ENCODE data around the gene GSE1.

GSE1 gene

GRCh38 chr16:85609539-85609938, 3.6 kb upstream of the GSE1 start:
- no peak overlapping the region for H3K4me3 ChIP-seq (ENCODE audit: control insufficient read depth in 1 of 7, extremely low read depth in 1 of 7, insufficient read depth in 4 of 7, low read depth in 2 of 7, low read length in 6 of 7)
- H3K27me3 ChIP-seq (replicated peaks in 2 of 5; ENCODE audit: control insufficient read depth in 4 of 5, insufficient read depth in 5 of 5, low read length in 4 of 5), result peaks cover 0 to 2% (median 0%) of the 10 kb centered on the region in 5 experiments
- no peaks in the 10 kb centered on the region for H3K9me3 ChIP-seq (ENCODE audit: control extremely low read depth in 1 of 5, control insufficient read depth in 4 of 5, insufficient read depth in 2 of 5, low read depth in 1 of 5, low read length in 4 of 5)
- peaks cover 0 to 4% (median 0%) of the 10 kb centered on the region in 4 experiments for H3K36me3 ChIP-seq (ENCODE audit: control insufficient read depth in 4 of 4, insufficient read depth in 4 of 4, low read length in 3 of 4)
- ChIA-PET CTCF (interaction anchor here (0.7 to 3.6 kb wide), 47 partner anchors 10 to 281 kb away, joined by 3 to 29 read pairs (median 4); no protein-coding TSS in a partner anchor), POLR2A (interaction anchor here (0.6 to 2.5 kb wide), 3 partner anchors 55 to 210 kb away, joined by 3 to 13 read pairs (median 5); no protein-coding TSS in a partner anchor)
- H3K27ac ChIP-seq (ENCODE audit: insufficient read depth in 1 of 2, low read depth in 1 of 2, low read length in 2 of 2, poor library complexity in 1 of 2, severe bottlenecking in 2 of 2), result no peak overlapping the region
- 100% methylated on average over 3 of the region's 7 CpGs for WGBS (ENCODE audit: insufficient coverage)
- H3K4me1 ChIP-seq (ENCODE audit: control extremely low read depth in 1 of 4, control insufficient read depth in 4 of 4, insufficient read depth in 4 of 4, low read length in 3 of 4), result peaks cover 0 to 70% (median 54%) of the 10 kb centered on the region in 4 experiments
- DNase-seq, result no peak

DNA sequence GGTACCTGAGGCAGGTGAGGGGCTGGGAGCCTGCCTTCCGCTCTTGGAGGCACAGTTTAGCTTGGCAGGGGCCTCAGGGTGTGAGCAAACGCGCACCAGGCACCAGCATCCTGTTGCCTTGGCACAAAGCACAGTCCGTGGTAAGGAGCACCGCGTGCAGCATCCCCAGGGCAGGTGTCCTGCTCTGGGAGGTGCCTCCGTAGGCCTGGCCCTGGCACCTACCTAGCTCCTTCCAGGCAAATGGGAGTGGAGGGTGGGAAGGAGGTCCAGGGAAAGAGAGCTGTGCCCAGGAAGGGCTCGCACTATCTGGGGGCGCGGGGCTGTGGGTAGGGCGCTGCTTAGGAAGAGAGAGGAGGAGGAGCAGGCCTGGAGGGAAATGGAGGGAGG, 3.1 kb upstream of the GSE1 start:
- Histone ChIP-seq H3K4me3 (ENCODE audit: control insufficient read depth in 1 of 7, extremely low read depth in 1 of 7, insufficient read depth in 4 of 7, low read depth in 2 of 7, low read length in 6 of 7) (peak overlapping the region in 3 of 7 experiments; percentile 33 to 74 (median 48)), H3K27ac (ENCODE audit: insufficient read depth in 1 of 2, low read depth in 1 of 2, low read length in 2 of 2, poor library complexity in 1 of 2, severe bottlenecking in 2 of 2) (no peak overlapping the region), H3K27me3 (replicated peaks in 2 of 5; ENCODE audit: control insufficient read depth in 4 of 5, insufficient read depth in 5 of 5, low read length in 4 of 5) (peaks cover 0 to 2% (median 0%) of the 10 kb centered on the region in 5 experiments), H3K4me1 (ENCODE audit: control extremely low read depth in 1 of 4, control insufficient read depth in 4 of 4, insufficient read depth in 4 of 4, low read length in 3 of 4) (peaks cover 0 to 73% (median 58%) of the 10 kb centered on the region in 4 experiments), H3K36me3 (ENCODE audit: control insufficient read depth in 4 of 4, insufficient read depth in 4 of 4, low read length in 3 of 4) (peaks cover 0 to 4% (median 2%) of the 10 kb centered on the region in 4 experiments), H3K9me3 (ENCODE audit: control extremely low read depth in 1 of 5, control insufficient read depth in 4 of 5, insufficient read depth in 2 of 5, low read depth in 1 of 5, low read length in 4 of 5) (no peaks in the 10 kb centered on the region)
- peak in 1 of 3 donors; percentile 50 for DNase-seq
- 35% methylated on average over 9 of the region's 11 CpGs for WGBS (ENCODE audit: insufficient coverage)
- ChIA-PET POLR2A (interaction anchor here (2.5 kb wide), 1 partner anchor 56 kb away, joined by 13 read pairs; no protein-coding TSS in a partner anchor), CTCF (interaction anchor here (0.7 to 3.6 kb wide), 48 partner anchors 10 to 281 kb away, joined by 3 to 29 read pairs (median 4); no protein-coding TSS in a partner anchor)

DNA sequence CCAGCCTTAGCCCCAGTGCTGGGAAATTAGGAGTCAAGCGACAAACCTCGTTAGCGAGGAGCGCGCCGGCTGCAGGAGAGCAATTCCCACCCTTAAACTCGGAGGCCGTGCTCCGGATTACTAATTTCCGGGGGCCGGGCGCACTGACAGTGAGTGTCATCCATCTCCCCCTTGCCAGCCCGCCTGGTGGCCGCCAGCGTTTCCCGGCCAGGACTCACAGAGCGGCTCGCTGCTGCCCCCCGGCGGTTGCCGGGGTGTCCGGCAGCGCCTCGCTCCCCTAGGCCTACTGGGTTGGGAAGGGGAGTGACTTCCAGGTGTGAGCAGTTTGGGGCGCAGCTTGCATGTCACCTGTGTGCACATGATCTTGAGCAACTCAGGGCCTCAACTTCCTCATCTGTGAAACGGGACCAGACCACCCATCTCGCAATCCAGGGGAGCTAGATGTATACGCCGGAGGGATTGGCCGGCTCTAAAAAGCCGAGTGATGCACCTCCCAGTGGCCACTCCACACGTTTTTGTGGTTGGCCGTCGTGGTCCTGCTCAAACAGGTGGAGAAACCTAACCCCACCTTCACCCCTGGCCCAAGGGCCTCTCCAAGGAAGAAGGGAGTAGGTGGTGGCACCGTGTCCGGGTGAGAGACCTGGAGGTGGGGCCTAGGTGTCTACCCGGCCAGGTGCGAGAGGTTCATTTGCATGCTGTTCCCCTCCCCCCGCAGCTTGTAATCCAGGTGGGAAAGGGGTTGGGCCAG, 2.5 kb upstream of the GSE1 start:
- peak overlapping the region; percentile 23 to 71 for H3K27ac ChIP-seq (ENCODE audit: insufficient read depth in 1 of 2, low read depth in 1 of 2, low read length in 2 of 2, poor library complexity in 1 of 2, severe bottlenecking in 2 of 2)
- no peaks in the 10 kb centered on the region for H3K27me3 ChIP-seq (replicated peaks in 2 of 5; ENCODE audit: control insufficient read depth in 4 of 5, insufficient read depth in 5 of 5, low read length in 4 of 5)
- no peaks in the 10 kb centered on the region for H3K9me3 ChIP-seq (ENCODE audit: control extremely low read depth in 1 of 5, control insufficient read depth in 4 of 5, insufficient read depth in 2 of 5, low read depth in 1 of 5, low read length in 4 of 5)
- WGBS (ENCODE audit: insufficient coverage), result 1% methylated on average over 35 of the region's 39 CpGs
- POLR2A ChIA-PET, result interaction anchor here (1.2 to 2.5 kb wide), 3 partner anchors 53 to 187 kb away, joined by 3 to 13 read pairs (median 6); no protein-coding TSS in a partner anchor
- peaks cover 2 to 73% (median 60%) of the 10 kb centered on the region in 4 experiments for H3K4me1 ChIP-seq (ENCODE audit: control extremely low read depth in 1 of 4, control insufficient read depth in 4 of 4, insufficient read depth in 4 of 4, low read length in 3 of 4)
- H3K36me3 ChIP-seq (ENCODE audit: control insufficient read depth in 4 of 4, insufficient read depth in 4 of 4, low read length in 3 of 4), result peaks cover 0 to 4% (median 3%) of the 10 kb centered on the region in 4 experiments
- CTCF ChIA-PET, result interaction anchor here (0.6 to 3.6 kb wide), 42 partner anchors 11 to 282 kb away, joined by 3 to 29 read pairs (median 4); no protein-coding TSS in a partner anchor
- DNase-seq, result peak; percentile 84 to 88 (median 86)
- peak overlapping the region in 5 of 7 experiments; percentile 36 to 85 (median 65) for H3K4me3 ChIP-seq (ENCODE audit: control insufficient read depth in 1 of 7, extremely low read depth in 1 of 7, insufficient read depth in 4 of 7, low read depth in 2 of 7, low read length in 6 of 7)

DNA sequence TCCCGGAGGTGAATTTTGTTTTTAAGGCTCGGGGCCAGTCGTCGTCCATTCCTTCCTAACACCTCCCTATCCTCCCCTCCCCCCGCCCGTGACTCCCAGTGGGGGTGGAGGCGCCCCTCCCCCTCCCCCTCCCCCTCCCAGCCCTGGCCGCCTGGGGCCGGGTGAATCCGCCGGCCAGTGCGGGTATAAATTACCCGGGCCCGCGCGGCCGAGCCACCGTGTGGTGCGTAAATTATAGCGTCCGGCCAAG, 2.0 kb upstream of the GSE1 start:
- H3K36me3 ChIP-seq (ENCODE audit: control insufficient read depth in 4 of 4, insufficient read depth in 4 of 4, low read length in 3 of 4), result peaks cover 0 to 4% (median 3%) of the 10 kb centered on the region in 4 experiments
- peaks cover 4 to 73% (median 62%) of the 10 kb centered on the region in 4 experiments for H3K4me1 ChIP-seq (ENCODE audit: control extremely low read depth in 1 of 4, control insufficient read depth in 4 of 4, insufficient read depth in 4 of 4, low read length in 3 of 4)
- DNase-seq, result no peak
- H3K27ac ChIP-seq (ENCODE audit: insufficient read depth in 1 of 2, low read depth in 1 of 2, low read length in 2 of 2, poor library complexity in 1 of 2, severe bottlenecking in 2 of 2), result peak overlapping the region; percentile 23 to 71
- ChIA-PET POLR2A (interaction anchor here (1.2 to 4.2 kb wide), 4 partner anchors 54 to 187 kb away, joined by 3 to 26 read pairs (median 10); no protein-coding TSS in a partner anchor), CTCF (interaction anchor here (0.6 to 3.6 kb wide), 28 partner anchors 11 to 282 kb away, joined by 3 to 29 read pairs (median 4); no protein-coding TSS in a partner anchor)
- H3K9me3 ChIP-seq (ENCODE audit: control extremely low read depth in 1 of 5, control insufficient read depth in 4 of 5, insufficient read depth in 2 of 5, low read depth in 1 of 5, low read length in 4 of 5), result no peaks in the 10 kb centered on the region
- no peaks in the 10 kb centered on the region for H3K27me3 ChIP-seq (replicated peaks in 2 of 5; ENCODE audit: control insufficient read depth in 4 of 5, insufficient read depth in 5 of 5, low read length in 4 of 5)
- peak overlapping the region; percentile 5 to 85 (median 74) for H3K4me3 ChIP-seq (ENCODE audit: control insufficient read depth in 1 of 7, extremely low read depth in 1 of 7, insufficient read depth in 4 of 7, low read depth in 2 of 7, low read length in 6 of 7)
- 0% methylated on average over 8 of the region's 21 CpGs for WGBS (ENCODE audit: insufficient coverage)

DNA sequence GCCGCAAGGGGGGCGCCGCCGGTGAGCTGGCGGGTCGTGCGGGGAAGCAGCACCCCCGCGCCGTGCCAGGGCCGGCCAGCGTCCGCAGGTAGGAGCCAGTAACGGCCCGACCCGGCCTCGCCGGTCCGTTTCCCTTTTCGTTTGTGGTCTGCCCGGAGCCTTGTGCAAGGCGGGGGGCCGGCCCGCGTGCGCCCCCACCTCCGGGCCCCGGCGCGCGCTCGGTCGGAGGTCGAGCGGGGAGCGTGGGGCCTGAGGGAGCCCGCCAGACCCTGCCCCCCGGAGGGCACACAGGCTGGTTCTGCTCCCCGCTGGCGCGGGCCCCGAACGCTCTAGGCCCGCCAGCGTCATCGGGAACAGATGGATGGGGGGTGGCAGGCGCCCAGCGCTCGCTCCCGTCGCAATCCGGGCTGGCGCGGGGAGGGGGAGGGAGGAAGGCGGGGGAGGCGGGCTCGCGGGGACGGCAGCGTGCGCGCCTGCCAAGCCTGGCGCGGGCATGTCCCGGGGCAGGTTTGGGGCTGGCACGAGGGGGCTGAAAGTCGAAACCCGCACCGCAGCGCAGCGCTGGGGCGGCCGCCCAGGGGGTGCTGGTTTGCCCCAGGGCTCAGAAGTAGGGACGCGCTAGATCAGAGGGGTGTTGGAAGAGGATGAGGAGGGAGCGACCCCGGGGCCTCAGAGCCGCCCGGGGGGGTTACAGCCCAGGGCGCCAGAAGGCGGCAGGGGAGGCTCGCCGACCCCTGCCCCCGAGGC, 1.5 kb upstream of the GSE1 start:
- H3K4me3 ChIP-seq (ENCODE audit: control insufficient read depth in 1 of 7, extremely low read depth in 1 of 7, insufficient read depth in 4 of 7, low read depth in 2 of 7, low read length in 6 of 7), result peak overlapping the region; percentile 5 to 85 (median 74)
- DNase-seq, result peak; percentile 82 to 91 (median 90)
- ChIA-PET POLR2A (interaction anchor here (1.2 to 4.2 kb wide), 3 partner anchors 54 to 188 kb away, joined by 3 to 26 read pairs (median 6); no protein-coding TSS in a partner anchor), CTCF (interaction anchor here (0.9 to 3.6 kb wide), 12 partner anchors 16 to 193 kb away, joined by 3 to 29 read pairs (median 4); no protein-coding TSS in a partner anchor)
- no peaks in the 10 kb centered on the region for H3K27me3 ChIP-seq (replicated peaks in 2 of 5; ENCODE audit: control insufficient read depth in 4 of 5, insufficient read depth in 5 of 5, low read length in 4 of 5)
- WGBS (ENCODE audit: insufficient coverage), result 0% methylated on average over 42 of the region's 84 CpGs
- peaks cover 0 to 4% (median 2%) of the 10 kb centered on the region in 4 experiments for H3K36me3 ChIP-seq (ENCODE audit: control insufficient read depth in 4 of 4, insufficient read depth in 4 of 4, low read length in 3 of 4)
- H3K9me3 ChIP-seq (ENCODE audit: control extremely low read depth in 1 of 5, control insufficient read depth in 4 of 5, insufficient read depth in 2 of 5, low read depth in 1 of 5, low read length in 4 of 5), result no peaks in the 10 kb centered on the region
- peak overlapping the region; percentile 25 to 71 for H3K27ac ChIP-seq (ENCODE audit: insufficient read depth in 1 of 2, low read depth in 1 of 2, low read length in 2 of 2, poor library complexity in 1 of 2, severe bottlenecking in 2 of 2)
- peaks cover 5 to 73% (median 62%) of the 10 kb centered on the region in 4 experiments for H3K4me1 ChIP-seq (ENCODE audit: control extremely low read depth in 1 of 4, control insufficient read depth in 4 of 4, insufficient read depth in 4 of 4, low read length in 3 of 4)

- Histone ChIP-seq H3K36me3 (ENCODE audit: control insufficient read depth in 4 of 4, insufficient read depth in 4 of 4, low read length in 3 of 4) (peaks cover 0 to 8% (median 2%) of the 10 kb centered on the region in 4 experiments), H3K4me3 (ENCODE audit: control insufficient read depth in 1 of 7, extremely low read depth in 1 of 7, insufficient read depth in 4 of 7, low read depth in 2 of 7, low read length in 6 of 7) (peak overlapping the region; percentile 67 to 85 (median 79)), H3K4me1 (ENCODE audit: control extremely low read depth in 1 of 4, control insufficient read depth in 4 of 4, insufficient read depth in 4 of 4, low read length in 3 of 4) (peaks cover 5 to 74% (median 62%) of the 10 kb centered on the region in 4 experiments), H3K27me3 (replicated peaks in 2 of 5; ENCODE audit: control insufficient read depth in 4 of 5, insufficient read depth in 5 of 5, low read length in 4 of 5) (no peaks in the 10 kb centered on the region), H3K27ac (ENCODE audit: insufficient read depth in 1 of 2, low read depth in 1 of 2, low read length in 2 of 2, poor library complexity in 1 of 2, severe bottlenecking in 2 of 2) (peak overlapping the region; percentile 80 to 90), H3K9me3 (ENCODE audit: control extremely low read depth in 1 of 5, control insufficient read depth in 4 of 5, insufficient read depth in 2 of 5, low read depth in 1 of 5, low read length in 4 of 5) (no peaks in the 10 kb centered on the region)
- peak; percentile 67 to 90 (median 85) for DNase-seq
- POLR2A ChIA-PET, result interaction anchor here (1.0 to 4.2 kb wide), 5 partner anchors 11 to 303 kb away, joined by 3 to 26 read pairs (median 4); no protein-coding TSS in a partner anchor
- 0% methylated on average over 24 of the region's 38 CpGs for WGBS (ENCODE audit: insufficient coverage)
- CTCF ChIA-PET, result interaction anchor here (0.6 to 1.3 kb wide), 3 partner anchors 39 to 191 kb away, joined by 3 to 4 read pairs (median 3); no protein-coding TSS in a partner anchor
These were observed 826 bp upstream of the GSE1 start for GRCh38 chr16:85612191-85612800.

Measured in common myeloid progenitor, CD34-positive (primary cell).